Measurements from ENCODE around the gene CLEC18C.
"Not testable (repeated sequence)": the region's sequence is repeated elsewhere in the genome, so short reads cannot be mapped to it uniquely, and the experiment has no call there.

DNA sequence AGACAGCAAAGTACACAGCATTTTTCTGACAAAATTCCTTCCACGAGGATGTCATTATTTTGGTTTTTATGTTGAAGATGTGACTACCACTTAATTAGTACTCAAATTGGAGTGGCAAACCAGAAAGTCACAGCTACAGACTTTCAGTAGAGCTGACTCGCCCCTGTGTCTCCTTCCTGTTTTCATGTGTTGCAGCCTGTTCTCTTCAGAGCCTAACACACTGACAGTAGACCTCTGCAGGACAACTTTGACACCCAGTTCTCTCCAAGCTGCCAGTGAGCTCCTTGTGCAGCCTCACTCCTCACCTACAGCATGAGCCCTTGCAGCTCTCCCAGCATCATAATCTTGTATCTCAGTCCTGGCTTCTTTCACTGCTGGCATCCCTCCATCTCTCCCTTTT lies 49.0 kb downstream of the CLEC18C start:
- TF ChIP-seq, protein P1, sequence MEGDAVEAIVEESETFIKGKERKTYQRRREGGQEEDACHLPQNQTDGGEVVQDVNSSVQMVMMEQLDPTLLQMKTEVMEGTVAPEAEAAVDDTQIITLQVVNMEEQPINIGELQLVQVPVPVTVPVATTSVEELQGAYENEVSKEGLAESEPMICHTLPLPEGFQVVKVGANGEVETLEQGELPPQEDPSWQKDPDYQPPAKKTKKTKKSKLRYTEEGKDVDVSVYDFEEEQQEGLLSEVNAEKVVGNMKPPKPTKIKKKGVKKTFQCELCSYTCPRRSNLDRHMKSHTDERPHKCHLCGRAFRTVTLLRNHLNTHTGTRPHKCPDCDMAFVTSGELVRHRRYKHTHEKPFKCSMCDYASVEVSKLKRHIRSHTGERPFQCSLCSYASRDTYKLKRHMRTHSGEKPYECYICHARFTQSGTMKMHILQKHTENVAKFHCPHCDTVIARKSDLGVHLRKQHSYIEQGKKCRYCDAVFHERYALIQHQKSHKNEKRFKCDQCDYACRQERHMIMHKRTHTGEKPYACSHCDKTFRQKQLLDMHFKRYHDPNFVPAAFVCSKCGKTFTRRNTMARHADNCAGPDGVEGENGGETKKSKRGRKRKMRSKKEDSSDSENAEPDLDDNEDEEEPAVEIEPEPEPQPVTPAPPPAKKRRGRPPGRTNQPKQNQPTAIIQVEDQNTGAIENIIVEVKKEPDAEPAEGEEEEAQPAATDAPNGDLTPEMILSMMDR (IDR thresholded peaks at IDR 0.05): not testable (repeated sequence)
- TF ChIP-seq POLR2A (IDR thresholded peaks at IDR 0.05): not testable (repeated sequence)
